Neural crest cell (in vitro differentiated cells): ENCODE results near the gene HABP4. TPM values are rescaled to one million over a fixed set of nuclear protein-coding genes. Genes with fewer than 3 reads are reported as not detected.

ENCODE experiments used
- DNase-seq: peaks from one replicate; pipeline ENCODE4 v3.0.0; 2021; ENCODE audit warnings: low read depth, mixed read lengths, low spot score
- H3K27ac Mint-ChIP-seq: one replicate; pipeline ENCODE4 v1.8.0; 2021; ENCODE audit warnings: mild to moderate bottlenecking, mixed read lengths; ENCODE audit not compliant: unreplicated experiment
- H3K27me3 Mint-ChIP-seq: 2 replicates; pipeline ENCODE4 v1.8.0; 2021; ENCODE audit warnings: low read depth, mild to moderate bottlenecking, mixed read lengths
- H3K36me3 Mint-ChIP-seq: 2 replicates; pipeline ENCODE4 v1.8.0; 2021; ENCODE audit warnings: low read depth, mild to moderate bottlenecking, mixed read lengths
- H3K4me1 Mint-ChIP-seq: 2 replicates; pipeline ENCODE4 v1.8.0; 2021; ENCODE audit warnings: mixed read lengths
- H3K4me3 Mint-ChIP-seq: one replicate; pipeline ENCODE4 v1.8.0; 2021; ENCODE audit warnings: mild to moderate bottlenecking, mixed read lengths
- H3K9me3 Mint-ChIP-seq: 2 replicates; pipeline ENCODE4 v1.8.0; 2021; ENCODE audit warnings: mixed read lengths
- CTCF ChIP-seq: fragments of 200-600 bp; sonication (generic); conservative IDR thresholded peaks from 2 replicates; pipeline ENCODE4 v1.5.0; 2021; ENCODE audit warnings: antibody characterized with exemption, mild to moderate bottlenecking
- total RNA-seq: library from RNA; stranded (reverse); gene quantifications from 2 replicates; pipeline ENCODE4 v1.2.1, GENCODE V29; 2021

HABP4 gene
- total RNA-seq, 1 donor from 2014 or later, result 24.7 TPM

DNA sequence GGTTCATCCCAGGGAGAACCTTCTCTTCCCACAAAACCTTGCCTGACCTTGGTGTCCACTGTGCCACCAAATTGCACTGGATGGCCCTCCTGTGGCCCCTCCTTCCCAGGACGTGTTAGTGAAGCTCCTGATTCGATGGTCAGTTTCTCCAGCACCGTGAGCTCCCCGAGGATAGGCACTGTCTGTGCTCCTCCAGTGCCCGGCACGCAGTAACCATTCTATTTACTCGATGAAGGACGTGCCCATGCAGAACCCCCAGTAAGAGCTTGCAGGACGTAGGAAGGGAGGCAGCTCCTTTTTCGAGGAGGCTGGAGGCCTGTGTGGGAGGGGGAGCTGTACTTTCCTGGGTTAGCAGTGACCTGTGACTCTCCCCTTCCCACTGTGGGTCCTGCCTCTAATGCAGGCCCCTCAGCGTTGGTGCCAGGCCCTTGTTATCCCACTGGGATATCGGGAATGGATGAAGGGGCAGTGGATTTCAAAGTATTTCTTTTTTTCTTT, 39.6 kb downstream of the HABP4 start:
- Mint-ChIP-seq H3K27ac (peak overlapping the region; percentile 93), H3K4me1 (peaks cover 5% of the 10 kb centered on the region), H3K36me3 (peaks cover 17% of the 10 kb centered on the region), H3K4me3 (no peak overlapping the region), H3K27me3 (no peaks in the 10 kb centered on the region), H3K9me3 (no peaks in the 10 kb centered on the region)
- no peak for DNase-seq
- TF ChIP-seq CTCF, result no peak

DNA sequence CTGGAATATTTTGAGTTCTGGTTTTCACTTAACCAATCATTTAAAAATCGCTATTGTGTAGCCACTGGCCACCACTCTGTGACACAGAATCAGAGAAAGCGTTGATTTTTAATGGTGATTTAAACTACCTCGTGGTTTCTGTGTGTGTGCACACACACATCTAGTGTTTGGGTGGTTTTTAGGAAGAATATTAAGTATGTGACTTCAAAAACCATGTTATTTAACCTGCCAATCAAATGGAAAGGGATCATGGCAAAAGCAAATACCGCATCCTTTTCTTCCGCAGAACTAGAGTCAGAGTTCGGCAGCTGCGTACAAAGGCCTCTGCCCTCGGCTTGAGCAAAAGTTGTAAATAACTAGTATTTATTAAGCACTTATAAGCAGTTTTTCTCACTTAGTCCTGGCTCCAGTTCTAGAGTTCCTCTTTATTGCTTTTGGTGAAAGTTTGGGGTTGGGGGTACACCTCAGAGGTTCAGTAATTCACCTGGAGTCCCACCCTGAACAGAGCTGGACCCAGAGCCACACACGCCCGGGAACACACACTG, 40.6 kb downstream of the HABP4 start:
- peaks cover 12% of the 10 kb centered on the region for H3K36me3 Mint-ChIP-seq

DNA sequence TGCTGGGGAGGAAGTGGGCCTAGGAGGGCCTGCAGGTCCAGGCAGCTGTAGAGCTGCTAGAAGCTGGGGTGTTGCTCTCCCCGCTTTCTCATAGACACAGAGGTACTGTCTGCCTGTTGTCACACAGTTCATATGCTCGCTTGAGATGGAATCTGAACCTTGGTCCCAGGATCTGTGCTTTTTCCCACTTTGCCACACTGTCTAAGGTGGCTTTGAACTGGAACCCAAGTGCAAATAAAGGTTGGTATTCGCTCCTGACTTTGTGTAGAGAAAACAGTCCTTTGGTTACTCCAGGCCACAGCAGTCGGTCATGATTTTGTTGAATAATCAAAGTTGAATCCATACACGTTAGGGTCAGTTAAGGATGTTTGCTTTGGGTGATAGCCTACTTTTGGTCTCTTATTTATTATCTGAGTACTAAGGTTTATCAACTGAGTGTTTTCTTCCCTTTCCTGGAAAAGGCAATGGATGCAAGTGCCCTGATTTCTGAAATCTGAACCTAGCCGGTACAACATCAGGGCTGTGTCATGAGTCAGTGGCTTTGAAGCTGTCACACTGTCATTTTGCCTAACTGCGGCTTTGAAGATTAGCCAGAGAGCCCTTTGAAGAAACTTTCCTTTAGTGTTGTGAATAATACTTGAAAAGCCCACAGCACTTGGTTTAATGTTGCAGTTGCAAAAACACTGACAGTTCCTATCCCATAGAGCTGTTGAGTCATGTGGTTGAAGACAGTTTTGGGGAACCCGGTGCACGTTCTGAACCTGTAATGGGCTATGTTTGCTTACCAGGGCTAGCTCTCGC, 41.3 kb downstream of the HABP4 start:
- no peak for DNase-seq
- H3K9me3 Mint-ChIP-seq, result no peaks in the 10 kb centered on the region
- H3K27me3 Mint-ChIP-seq, result no peaks in the 10 kb centered on the region
- TF ChIP-seq CTCF, result no peak
- H3K36me3 Mint-ChIP-seq, result peaks cover 10% of the 10 kb centered on the region
- peak overlapping the region; percentile 19 for H3K27ac Mint-ChIP-seq
- H3K4me3 Mint-ChIP-seq, result no peak overlapping the region
- H3K4me1 Mint-ChIP-seq, result peaks cover 5% of the 10 kb centered on the region

More for the DNA sequence above, 40.6 kb downstream of the HABP4 start:
- H3K4me3 Mint-ChIP-seq, result no peak overlapping the region
- DNase-seq, result no peak
- no peaks in the 10 kb centered on the region for H3K9me3 Mint-ChIP-seq
- H3K27ac Mint-ChIP-seq, result peak overlapping the region; percentile 19
- H3K27me3 Mint-ChIP-seq, result no peaks in the 10 kb centered on the region
- TF ChIP-seq CTCF, result no peak
- H3K4me1 Mint-ChIP-seq, result peaks cover 5% of the 10 kb centered on the region

DNA sequence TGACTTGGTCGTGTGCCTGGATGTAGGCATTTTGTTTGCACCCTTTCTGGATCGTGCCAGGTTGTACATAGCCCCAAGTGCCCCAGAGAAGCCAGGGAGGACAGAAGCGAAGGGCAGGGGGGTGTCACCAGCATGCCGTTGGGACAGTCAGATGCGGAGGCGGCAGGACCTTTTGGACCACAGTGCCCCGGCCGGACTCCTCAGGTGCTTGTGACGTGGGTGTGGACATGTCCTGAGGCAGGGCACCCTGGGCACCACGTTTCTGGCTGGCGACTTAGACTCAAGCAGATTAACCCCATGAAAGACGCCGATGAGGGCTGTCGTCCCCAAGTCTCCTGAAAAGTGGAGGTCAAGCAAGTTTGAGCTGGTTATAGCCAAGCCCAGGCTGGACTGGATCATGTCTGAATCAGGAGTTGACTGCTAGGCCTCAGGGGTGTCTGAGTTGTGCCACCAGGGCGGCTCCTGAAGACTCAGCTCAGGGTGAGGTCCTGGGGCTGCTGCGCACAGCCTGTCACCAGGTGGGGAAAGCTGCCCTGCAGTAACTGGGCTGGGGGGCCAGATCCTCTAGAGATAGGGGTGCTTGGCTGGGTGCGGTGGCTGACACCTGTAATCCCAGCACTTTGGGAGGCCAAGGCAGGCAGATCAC, 42.0 kb downstream of the HABP4 start:
- peaks cover 5% of the 10 kb centered on the region for H3K4me1 Mint-ChIP-seq
- H3K9me3 Mint-ChIP-seq, result no peaks in the 10 kb centered on the region
- no peak overlapping the region for H3K4me3 Mint-ChIP-seq
- H3K27ac Mint-ChIP-seq, result peak overlapping the region; percentile 9
- TF ChIP-seq CTCF, result no peak
- no peak for DNase-seq
- H3K36me3 Mint-ChIP-seq, result peaks cover 10% of the 10 kb centered on the region
- no peaks in the 10 kb centered on the region for H3K27me3 Mint-ChIP-seq

DNA sequence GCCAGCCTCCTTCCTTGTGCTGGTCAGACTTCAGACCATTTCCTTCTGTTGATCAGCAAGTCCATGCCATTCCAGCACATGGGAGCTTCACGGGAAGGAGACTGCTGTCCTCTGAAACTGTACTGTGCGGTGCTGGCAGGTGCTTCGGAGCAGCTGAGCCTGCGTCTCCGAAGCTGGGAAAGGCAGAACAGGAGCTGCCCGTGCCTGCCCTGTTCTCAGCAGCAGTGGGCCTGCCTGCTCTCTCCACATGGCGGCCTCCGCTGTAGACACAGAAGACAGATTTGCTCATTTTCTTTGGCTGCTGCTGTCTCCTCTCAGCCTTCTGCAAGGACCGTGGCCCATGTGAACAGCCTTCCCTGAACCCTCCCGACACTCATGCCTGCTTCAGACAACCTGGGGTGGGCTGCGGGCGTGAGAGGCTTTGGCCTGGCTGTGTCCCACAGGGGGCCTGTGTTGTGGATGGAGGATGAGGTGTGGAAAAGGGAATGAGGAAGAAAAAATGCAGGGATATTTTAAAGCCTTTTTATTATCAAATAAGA, 43.1 kb downstream of the HABP4 start:
- Mint-ChIP-seq H3K4me3 (no peak overlapping the region), H3K36me3 (peaks cover 8% of the 10 kb centered on the region), H3K9me3 (no peaks in the 10 kb centered on the region), H3K4me1 (peaks cover 5% of the 10 kb centered on the region), H3K27me3 (no peaks in the 10 kb centered on the region), H3K27ac (peak overlapping the region; percentile 67)
- TF ChIP-seq CTCF, result no peak
- DNase-seq, result no peak
